IPS-11a (cell line): ENCODE measurements around the gene CLDN5.

Source experiments
- H3K4me3 ChIP-seq: one replicate; pipeline ENCODE4 v1.5.1; 2013; ENCODE audit warnings: low read depth, low read length, control low read depth

CLDN5 gene

DNA sequence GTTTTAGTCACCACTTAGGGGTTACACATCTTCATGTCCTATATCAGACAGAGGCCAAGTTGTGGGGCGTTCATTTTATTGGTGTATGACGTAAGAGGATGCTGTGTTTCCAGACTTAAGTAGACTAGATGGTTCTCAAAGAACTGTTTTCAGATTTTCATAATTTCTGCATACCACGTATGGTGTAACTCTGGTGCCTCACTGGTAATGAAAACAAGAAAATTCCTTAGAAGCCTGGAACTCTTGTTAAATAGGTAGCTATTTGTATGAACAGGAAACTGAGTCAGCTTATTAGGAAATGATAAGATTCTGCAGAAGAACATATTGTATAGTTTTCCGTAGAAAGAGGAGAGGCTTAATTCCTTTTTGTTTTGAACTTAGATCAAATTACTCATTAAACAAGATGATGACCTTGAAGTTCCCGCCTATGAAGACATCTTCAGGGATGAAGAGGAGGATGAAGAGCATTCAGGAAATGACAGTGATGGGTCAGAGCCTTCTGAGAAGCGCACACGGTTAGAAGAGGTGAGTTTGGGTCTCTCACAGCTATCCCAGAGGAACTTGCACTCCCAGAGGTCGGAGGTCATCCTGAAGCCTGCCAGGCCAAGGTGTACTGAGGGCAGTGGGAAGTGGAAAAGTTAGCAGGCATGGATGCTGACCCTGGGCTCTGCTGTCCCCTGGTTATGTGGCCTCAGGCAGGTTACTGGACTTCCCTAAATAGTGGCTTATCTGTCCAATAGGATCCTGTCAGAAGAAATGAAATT, 40.5 kb downstream of the CLDN5 start:
- no peak overlapping the region for H3K4me3 ChIP-seq

DNA sequence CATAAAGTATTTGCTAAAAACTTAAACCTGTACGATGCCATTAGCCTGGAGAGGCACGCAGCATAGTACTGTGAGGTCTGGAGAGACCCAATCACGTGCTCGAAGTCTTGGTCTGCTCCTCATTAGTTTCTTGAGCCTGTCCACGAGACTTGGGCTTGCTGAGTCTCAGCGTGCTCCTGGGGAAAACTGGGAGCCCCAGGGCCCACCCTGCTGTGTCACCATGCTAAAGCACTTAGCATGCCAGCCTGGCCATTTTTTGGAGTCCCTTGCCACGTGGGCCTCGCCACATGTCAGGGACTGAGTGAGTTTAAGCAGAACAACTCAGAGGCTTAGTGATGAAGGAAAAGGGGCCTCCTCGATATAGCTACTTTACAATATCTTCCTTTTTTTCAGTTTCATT, 41.9 kb downstream of the CLDN5 start:
- H3K4me3 ChIP-seq, result no peak overlapping the region

DNA sequence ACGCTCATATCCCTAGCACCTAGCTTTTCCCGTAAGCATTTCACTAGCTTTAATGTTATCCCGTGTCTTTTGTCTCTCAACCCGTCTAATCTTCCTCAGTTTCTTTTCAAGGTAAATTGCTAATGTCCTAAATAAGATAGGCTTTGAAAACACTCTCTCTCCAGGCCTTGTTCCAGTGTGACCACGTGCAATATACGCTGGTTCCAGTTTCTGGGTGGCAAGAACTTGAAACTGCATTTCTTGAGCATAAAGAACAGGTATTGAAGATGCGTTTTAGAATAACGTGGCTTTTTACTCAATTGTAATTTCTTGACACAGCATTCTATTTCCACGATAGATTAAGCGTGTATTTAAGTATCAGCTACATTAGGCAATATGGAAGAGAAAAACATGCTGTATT, 43.4 kb downstream of the CLDN5 start:
- H3K4me3 ChIP-seq, result peak overlapping the region; percentile 85

DNA sequence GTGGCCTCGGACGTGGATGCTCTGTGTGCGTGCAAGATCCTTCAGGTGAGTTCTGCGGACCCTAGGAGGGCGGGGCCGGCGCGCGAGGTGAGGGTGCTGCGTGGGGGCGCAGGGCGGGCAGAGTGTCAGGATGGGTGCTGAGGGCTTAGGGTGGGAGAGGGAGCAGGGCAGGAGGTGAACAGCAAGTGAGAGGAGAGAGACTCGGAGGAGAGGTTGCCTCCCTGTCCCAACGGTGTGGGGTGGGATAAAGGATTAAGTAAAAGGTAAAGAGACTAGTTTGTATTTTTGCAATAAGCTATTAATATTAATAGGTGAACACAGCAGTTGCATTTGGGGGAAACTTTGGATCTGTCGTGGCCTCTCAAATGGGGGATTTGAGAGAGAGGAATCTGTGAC, 44.0 kb downstream of the CLDN5 start:
- H3K4me3 ChIP-seq, result peak overlapping the region; percentile 85

DNA sequence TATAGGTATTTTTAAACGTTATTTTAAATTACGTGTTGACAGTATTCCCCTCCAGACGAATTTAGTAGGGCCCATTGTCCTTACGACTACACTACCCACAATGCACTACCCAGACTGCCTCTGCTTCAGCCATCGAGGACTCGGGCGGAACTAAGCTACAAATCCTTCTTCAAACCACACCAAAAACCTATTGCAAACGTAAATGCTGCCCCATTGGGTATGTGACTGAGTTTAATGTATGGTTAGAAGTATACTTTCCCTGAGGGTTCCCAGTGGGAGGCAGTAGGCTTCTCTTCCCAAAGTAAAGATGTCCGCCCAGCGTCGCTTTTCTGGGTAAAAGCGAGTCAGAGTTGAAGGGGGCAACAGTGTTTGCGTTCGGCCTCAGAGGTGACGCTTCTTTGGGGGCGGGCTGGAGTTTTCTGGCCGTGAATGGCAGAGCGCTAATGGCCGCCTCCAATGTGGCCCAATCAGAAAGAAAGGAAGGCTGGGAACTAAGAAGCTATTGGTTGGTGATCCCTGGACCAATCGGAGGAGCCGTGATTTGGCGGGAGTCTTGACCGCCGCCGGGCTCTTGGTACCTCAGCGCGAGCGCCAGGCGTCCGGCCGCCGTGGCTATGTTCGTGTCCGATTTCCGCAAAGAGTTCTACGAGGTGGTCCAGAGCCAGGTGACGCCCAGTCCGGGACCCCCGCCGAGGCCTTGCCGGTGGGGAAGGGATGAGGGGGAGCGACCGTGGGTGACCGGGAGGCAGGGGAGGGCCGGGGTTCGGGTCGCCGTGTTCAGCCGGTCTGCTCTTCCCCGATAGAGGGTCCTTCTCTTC, 44.6 kb downstream of the CLDN5 start, which contains the start of gene CDC45:
CDC45 (plus strand) TSS at position 566 of the 818 bp plus-strand sequence; CDS start at position 615, 49 bp downstream.
- peak within 1 kb of the TSS; percentile 90 for H3K4me3 ChIP-seq

DNA sequence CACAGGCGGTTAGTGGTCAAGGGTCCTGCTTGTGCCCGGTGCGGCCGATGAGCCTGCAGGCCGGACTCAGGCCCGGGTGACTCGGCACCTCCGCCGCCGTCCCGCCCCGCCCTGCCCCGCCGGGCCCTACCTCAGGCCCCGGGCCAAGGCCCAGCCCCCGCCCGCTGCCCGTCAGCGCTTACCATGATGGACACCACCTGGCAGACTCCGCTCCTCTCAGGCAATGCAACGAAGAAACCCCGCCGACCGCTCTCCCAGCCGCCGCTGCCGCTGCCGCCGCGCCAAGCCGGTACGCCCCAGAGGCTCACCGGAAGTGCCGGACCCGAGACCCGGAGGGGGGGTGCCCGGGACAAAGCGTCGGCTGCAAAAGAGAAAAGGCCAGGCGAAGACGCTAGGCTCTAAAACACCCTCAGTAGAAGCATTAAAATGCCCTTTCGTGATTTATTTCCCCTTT, 45.3 kb downstream of the CLDN5 start, which contains the start of gene UFD1:
UFD1 (minus strand) TSS at position 293 of the 454 bp plus-strand sequence; CDS start at position 185, 108 bp downstream.
- H3K4me3 ChIP-seq, result peak within 1 kb of the TSS; percentile 90

DNA sequence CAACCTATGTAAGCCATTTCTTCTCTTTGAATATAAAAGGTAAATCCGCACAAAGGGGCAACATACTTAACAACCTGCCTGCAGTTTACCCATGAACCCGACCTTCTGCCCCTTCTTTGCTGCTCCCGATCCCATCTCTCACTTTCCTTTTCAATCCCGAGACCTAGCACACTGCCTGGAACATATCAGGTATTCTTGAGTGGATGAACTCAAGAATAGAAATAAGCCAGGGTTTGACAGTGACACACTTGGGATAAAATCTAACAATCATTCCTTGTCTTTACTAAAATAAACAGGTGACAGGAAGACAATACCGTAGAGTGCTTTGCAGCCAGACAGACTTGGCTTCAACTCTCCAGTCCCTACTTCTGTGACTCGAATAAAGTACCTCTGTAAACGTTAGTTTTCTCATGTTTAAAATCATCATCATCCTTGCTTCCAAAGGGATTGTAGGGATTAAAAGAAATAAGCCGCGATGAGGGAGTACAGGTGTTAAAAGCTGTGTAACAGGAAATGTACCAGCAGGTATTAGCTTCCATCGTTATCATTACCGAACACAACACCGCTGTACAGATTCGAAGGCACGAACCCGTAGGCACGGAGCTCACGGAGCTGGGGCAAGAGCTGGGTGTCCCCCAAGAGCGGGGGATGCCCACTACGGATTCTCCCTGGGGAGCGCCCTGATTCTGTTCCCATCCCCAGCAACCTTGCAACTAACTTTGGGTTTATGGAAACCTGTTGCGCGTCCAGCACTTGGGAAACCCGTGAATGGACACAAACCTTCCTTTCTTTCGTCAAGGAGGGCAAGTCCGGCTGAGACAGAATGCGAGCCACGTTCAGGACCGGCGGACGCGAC, 45.9 kb downstream of the CLDN5 start:
- H3K4me3 ChIP-seq, result peak overlapping the region; percentile 90

DNA sequence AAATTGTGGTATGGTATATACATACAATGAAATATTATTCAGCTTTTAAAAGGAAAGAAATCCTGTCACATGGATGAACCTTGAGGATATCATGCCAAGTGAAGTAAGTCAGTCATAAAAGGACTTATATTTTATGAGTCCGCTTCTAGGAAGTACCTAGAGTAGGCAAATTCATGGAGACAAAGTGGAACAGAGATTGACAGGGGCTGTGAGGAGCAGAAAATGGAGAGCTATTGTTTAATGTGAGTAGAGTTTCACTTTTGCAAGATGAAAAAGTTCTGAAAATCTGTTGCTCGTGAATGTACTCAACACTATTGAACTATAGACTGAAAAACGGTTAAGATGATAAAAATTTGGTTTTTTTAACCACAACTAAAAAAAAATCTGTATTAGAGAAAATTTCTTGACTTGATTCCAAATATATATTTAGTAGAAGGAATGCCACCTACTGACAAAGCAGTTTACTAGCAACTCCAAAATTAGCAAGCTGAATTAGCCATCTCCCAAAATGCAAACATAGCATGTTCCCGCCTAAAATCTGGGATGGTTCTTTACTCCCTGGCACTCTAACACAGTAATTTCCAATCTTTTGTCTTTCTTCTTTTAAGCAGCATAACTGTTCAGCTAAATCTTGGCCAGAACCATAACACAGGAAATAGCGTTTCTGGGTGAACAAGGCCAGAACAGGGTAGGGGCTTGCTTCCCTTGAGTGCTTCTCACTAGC, 46.7 kb downstream of the CLDN5 start:
- H3K4me3 ChIP-seq, result peak overlapping the region; percentile 90

DNA sequence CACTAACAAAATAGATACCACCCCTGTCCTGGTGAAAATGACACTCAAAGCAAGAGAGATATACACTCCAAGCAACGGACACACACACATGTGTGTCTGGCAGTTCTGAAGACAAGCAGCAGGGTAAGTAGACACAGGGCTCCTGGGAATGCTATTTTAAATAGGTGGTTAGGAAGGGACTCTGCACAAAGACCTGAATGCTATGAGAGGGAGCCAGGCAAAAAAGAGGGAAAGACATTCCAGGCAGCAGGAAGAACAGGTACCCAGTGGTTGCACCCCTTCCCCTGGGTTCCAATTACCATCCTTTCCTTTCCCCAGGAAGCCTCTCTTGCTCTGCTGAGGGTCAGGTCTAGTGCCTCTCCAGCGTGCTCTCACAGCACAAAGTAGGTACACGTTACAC, 48.2 kb downstream of the CLDN5 start:
- H3K4me3 ChIP-seq, result no peak overlapping the region

DNA sequence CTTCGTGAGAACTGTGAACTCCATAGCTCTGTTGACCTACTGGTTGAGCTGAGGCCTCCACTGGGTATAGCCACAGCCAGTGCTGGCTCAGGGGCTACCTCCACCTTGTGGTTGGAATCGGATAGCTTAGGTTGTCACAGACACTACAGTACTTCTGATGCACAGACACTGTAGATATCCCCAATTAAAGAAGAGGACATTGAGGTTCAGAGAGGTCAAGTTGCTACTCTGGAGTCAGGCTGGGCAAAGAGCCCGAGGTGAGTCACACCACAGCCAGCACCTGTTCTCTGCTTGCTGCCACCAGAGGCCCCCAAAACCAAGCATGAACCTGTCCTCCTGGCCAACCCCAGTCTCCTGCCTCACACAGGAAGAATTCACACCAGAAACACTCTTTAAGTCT, 50.6 kb downstream of the CLDN5 start:
- no peak overlapping the region for H3K4me3 ChIP-seq
